Measurements from ENCODE around the gene THRB.
A peak's percentile ranks its signal among the peaks of the same experiment; 100 is the strongest.

Gene THRB

DNA sequence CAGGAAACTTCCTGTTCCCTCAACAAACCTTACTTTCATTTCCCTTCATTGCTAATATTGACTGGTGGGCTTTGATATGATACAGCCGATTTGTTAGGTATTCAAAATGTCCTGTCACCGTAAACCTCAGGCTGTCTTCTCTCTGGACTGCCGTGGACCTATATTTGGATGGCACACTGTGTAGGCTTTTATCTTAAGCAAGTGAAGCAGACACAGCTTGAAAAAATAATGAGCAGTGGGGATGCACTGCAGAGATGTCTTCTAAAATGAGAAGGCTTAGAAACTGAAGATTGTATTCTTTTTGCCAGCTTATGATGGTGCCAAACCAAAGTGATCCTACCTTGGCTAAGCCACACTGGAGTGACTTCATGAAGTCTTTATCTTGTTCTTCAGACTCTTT, 283.3 kb downstream of the THRB start:
- DNase-seq, result peak; percentile 66

GRCh38 chr3:24202071-24202470, 292.6 kb downstream of the THRB start:
- DNase-seq, result no peak

- DNase-seq, result no peak
Observed at GRCh38 chr3:24201301-24201700, 293.3 kb downstream of the THRB start.

- DNase-seq, result no peak
Observed at GRCh38 chr3:24199775-24200247, 294.8 kb downstream of the THRB start.

GRCh38 chr3:24199300-24199699, 295.4 kb downstream of the THRB start:
- no peak for DNase-seq

GRCh38 chr3:24198728-24199127, 295.9 kb downstream of the THRB start:
- DNase-seq, result no peak

DNA sequence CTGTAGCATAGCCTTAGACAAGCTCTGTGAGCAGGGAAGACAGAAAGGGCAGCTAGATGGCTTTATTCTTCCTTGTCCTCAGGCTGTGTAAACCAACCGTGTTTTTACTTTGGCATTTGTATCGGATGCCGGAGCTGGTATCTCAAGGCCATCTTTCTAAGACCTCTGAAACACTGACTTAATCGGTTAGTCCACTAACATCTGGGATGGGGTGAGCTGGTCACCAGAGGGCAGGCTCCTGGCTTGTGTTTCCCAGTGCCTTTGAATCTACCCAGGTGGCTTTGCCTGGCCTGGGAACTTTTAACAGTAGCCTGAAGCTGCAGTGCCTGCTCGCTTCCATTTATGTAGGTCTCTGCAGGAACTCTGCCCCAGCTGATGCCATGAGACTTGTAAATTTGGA, 296.8 kb downstream of the THRB start:
- DNase-seq, result no peak

DNA sequence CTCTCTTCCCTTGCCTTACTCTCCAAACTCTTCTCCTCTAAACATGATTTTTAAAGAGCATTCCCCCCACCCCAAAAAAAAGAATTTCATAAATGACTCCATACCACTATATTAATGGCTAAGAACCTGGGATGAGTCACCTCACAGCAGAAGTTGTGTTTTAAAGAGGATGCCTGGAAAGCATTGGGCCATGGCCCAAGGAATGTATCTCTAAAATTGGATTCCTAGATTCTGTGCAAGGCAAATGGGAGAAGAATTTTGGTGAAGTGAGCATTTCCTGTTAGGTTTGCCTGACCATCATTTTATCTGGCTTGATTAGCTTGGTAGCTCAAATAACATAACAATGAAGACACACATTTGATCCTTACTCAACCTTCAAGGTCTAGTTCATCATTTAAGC, 298.1 kb downstream of the THRB start:
- no peak for DNase-seq

GRCh38 chr3:24195504-24196230, 299.0 kb downstream of the THRB start:
- no peak for DNase-seq

GRCh38 chr3:24192469-24193056, 302.1 kb downstream of the THRB start:
- DNase-seq, result no peak

GRCh38 chr3:24191801-24192403, 302.7 kb downstream of the THRB start:
- DNase-seq, result no peak

DNA sequence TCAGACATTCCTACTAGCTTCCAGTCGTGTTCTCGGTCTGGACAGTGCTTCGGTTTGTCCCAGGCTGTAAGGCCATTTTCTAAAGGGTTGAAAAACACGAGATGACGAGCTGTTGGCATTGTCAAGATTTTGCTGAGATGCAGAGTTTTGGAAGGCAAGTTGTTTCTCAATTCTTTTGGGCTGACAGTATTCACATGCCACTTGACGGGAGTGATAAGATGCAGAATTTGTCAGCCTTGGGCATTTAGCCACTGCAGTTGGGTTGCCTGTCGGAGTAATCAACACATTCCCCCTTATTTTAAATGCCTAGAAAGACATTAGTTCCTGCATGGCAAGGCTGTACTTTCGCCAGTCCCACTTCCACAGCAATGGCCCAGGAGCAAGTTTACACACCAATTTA, 304.4 kb downstream of the THRB start:
- no peak for DNase-seq

DNA sequence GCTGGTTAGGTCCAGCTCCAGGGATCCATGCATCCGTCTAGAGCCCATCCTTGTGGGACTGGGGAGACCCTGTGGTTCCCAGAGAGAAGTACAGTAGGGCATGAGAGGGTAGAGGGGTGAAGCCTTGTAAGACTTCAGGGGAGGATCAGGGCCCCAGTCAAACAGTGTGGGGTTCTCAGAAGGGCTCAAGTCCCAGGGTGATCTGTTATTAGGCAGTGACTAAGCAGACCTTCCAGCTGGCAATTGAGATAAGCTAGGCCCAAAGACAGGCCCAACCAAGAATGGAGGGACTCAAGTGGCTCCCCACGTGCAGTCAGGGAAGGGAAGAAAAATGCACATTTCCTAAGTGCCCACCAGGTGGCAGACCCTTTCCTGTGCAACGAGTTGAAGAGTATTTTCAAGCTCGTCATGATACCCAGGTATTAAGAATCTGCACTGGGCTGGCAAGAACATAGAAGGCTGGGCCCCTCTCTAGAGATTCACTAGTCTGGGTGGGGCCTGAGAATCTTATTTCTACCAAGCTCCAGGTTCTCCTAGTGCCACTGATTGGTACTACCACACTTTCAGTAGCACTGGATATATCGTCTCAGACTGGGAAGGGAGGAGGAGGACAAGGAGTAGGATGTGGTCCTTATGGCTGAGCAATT, 308.8 kb downstream of the THRB start:
- peak; percentile 59 for DNase-seq

DNA sequence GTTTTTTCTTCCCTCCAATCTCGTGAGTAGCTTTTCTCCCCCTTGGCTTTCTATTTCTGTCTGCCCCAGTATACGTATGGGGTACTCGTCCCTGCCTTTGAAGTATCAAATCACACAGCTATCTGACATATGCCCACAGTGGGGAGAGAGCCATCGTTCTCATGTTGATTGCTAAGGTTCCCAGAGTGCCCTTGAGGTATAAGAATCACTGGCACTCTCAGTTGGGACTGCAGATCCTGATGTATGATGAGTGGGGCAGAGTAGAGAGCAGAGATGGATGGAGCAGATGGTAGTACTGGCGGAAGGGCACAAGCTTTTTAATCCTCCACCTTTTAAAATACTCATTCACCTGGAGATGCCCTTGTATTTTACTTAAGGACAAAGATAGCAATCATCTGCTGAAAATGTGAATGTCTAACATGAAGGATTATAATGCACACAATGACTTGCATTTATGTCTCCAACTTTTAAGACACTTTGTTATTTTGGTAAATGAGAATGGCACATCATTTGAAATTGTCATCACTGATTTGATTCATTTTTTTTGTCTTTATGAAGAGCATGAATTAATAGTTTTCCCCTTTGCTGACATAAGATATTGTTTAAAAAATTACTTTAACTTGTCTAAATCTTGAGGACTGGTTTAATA, 310.0 kb downstream of the THRB start:
- no peak for DNase-seq

DNA sequence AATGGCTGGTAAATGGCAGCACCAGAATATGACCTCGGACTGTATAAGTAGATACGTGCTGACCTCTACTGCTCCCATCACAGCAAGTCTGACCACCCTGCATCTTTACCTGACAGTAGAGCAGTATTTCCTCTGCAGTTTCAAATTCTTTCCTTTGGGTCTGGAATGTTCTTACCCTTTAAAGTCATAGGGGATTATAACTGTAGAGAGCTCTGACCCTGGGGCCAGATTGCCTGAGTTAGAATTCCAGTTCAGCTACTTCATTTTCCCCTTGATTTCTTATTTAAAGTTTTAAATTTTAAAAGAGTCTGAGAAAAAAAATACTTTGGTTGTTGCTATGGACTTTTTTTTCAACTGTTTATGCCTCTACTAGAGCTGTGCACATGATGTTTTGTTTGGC, 311.9 kb downstream of the THRB start:
- no peak for DNase-seq

- no peak for DNase-seq
Observed at GRCh38 chr3:24181256-24181655, 313.4 kb downstream of the THRB start.

DNA sequence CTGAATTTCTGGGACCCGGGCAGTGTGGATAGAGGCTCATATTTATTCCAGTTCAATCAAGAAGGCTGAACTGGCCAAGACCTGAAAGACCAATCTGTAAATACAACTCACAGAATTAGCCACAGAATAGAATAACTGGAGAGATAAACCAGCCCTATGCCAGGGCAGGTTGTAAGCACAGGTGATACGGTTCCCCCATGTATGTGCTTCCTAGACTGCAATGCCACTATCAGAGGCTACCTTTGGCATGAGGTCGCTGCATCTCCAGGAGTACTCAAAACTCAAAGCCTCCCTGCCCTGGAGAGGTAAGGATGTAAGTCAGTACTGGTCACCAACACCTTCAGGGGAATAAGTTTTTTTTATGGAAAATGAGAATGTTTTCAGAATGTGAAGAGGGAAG, 314.0 kb downstream of the THRB start:
- no peak for DNase-seq

DNA sequence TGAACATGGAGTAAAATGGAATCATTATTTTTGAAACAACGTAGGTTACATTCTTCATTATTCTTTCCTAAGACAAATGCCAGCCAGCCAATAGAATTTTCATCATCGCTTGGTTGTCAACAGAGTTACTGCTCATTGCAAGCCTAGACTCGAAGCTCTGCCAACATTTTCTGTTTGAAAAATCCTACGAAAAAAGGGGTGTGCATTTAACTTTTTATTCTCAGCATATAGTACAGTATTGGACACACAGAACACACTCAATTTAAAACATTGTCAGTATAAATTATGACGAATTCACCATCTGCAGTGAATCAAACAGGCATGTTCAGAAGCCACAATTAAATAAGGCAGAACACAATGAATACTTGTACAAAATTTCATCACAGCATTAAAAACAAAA, 317.4 kb downstream of the THRB start:
- DNase-seq, result no peak

GRCh38 chr3:24174614-24175013, 320.0 kb downstream of the THRB start:
- DNase-seq, result no peak

DNA sequence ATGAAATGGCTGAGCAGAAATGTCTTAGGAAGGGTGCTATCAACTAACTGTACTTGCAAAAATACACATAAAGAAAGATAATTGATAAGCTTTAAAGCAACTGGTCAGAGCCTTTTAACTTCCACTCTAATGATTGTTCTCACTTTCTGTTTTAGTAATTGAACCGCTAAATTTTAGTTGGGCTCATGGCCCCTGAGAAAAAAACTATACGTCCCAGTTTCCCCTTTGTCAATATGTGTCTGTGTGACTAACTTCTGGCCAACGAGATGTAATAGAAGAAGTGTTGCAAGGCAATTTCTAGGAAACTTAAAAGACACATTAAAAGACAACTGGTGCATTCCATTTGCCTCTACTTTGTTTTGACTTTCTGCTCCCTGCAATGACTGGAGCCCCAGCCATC, 325.7 kb downstream of the THRB start:
- no peak for DNase-seq

DNA sequence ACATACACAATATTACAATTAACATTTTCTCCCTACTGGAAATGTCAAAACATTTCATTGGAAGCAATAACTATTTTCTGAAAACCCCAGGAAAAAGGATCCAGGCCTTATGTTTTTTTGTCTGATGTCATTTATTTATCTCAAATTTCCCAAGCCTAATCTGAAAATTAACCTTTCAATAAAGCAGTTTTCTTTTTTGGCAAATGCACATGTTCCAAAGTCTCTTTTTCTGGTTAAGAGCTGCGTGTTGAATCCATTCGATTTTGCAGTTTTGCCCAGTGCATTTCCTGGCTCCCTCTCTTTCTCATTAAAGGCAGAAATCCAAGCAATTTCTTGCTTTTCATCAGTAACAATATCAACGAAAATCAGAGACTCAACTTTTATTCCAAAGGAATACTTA, 327.2 kb downstream of the THRB start:
- no peak for DNase-seq

GRCh38 chr3:24166515-24166914, 328.1 kb downstream of the THRB start:
- no peak for DNase-seq

GRCh38 chr3:24165603-24165982, 329.1 kb downstream of the THRB start:
- no peak for DNase-seq

All from retina (tissue), 1 donor.